K562 (cell line): ENCODE results near the gene ASB18.

Experiments
- ZNF324 ChIP-seq: fragments of 250-450 bp; sonication (Bioruptor Pico); IDR thresholded peaks from 2 replicates; pipeline ENCODE4 v1.4.0; 2020; ENCODE audit warnings: mild to moderate bottlenecking
- TF ChIP-seq, protein P1 (sequence below): fragments of 450-650 bp; formaldehyde crosslinking; IDR thresholded peaks from 2 replicates; pipeline ENCODE4 v1.4.0; 2020; ENCODE audit warnings: mild to moderate bottlenecking, mixed read lengths

GRCh38 chr2:236305964-236306605 is 41.9 kb upstream of the ASB18 start:
- TF ChIP-seq, protein P1, sequence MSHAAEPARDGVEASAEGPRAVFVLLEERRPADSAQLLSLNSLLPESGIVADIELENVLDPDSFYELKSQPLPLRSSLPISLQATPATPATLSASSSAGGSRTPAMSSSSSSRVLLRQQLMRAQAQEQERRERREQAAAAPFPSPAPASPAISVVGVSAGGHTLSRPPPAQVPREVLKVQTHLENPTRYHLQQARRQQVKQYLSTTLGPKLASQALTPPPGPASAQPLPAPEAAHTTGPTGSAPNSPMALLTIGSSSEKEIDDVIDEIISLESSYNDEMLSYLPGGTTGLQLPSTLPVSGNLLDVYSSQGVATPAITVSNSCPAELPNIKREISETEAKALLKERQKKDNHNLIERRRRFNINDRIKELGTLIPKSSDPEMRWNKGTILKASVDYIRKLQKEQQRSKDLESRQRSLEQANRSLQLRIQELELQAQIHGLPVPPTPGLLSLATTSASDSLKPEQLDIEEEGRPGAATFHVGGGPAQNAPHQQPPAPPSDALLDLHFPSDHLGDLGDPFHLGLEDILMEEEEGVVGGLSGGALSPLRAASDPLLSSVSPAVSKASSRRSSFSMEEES (CRISPR knock-in tag) = no peak
- TF ChIP-seq ZNF324 (CRISPR knock-in tag) = no peak
